ENCODE measurements around the gene TEAD1. TPM values are rescaled to one million over a fixed set of nuclear protein-coding genes. Genes with fewer than 3 reads are reported as not detected.

Gene TEAD1
- polyA plus RNA-seq, 1 donor from 2014 or later: 12.2 TPM

GRCh38 chr11:12741671-12742216, 67.5 kb downstream of the TEAD1 start:
- Histone ChIP-seq H3K4me2 (ENCODE audit: low read length) (no peak overlapping the region), H3K9ac (ENCODE audit: low read length) (no peak overlapping the region), H3K9me3 (ENCODE audit: low read length) (no peaks in the 10 kb centered on the region), H2AFZ (ENCODE audit: low read depth, low read length) (no peak overlapping the region), H3K27ac (ENCODE audit: low read length) (no peak overlapping the region), H3K4me3 (ENCODE audit: low read length) (no peak overlapping the region), H3K27me3 (ENCODE audit: insufficient read depth, low read depth, low read length) (no peaks in the 10 kb centered on the region), H3K36me3 (ENCODE audit: insufficient read depth, low read length) (no peaks in the 10 kb centered on the region), H3K9me2 (ENCODE audit: insufficient read depth, low read length) (no peaks in the 10 kb centered on the region), H3F3A (ENCODE audit: insufficient read depth, low read length, poor library complexity, severe bottlenecking) (no peaks in the 10 kb centered on the region), H3K79me2 (replicated peaks; ENCODE audit: insufficient read depth, low read length) (peaks cover 30% of the 10 kb centered on the region), H4K20me1 (ENCODE audit: insufficient read depth) (no peaks in the 10 kb centered on the region)
- no peak for TF ChIP-seq EZH2 (IDR thresholded peaks at IDR 0.05; ENCODE audit: borderline replicate concordance, insufficient read depth, low read length, poor library complexity, severe bottlenecking)

GRCh38 chr11:12743834-12744449, 69.7 kb downstream of the TEAD1 start:
- H4K20me1 ChIP-seq (ENCODE audit: insufficient read depth): no peaks in the 10 kb centered on the region
- no peak overlapping the region for H3K4me2 ChIP-seq (ENCODE audit: low read length)
- no peaks in the 10 kb centered on the region for H3K27me3 ChIP-seq (ENCODE audit: insufficient read depth, low read depth, low read length)
- H3K4me3 ChIP-seq (ENCODE audit: low read length): no peak overlapping the region
- peaks cover 36% of the 10 kb centered on the region for H3K79me2 ChIP-seq (replicated peaks; ENCODE audit: insufficient read depth, low read length)
- H3K36me3 ChIP-seq (ENCODE audit: insufficient read depth, low read length): no peaks in the 10 kb centered on the region
- no peaks in the 10 kb centered on the region for H3K9me3 ChIP-seq (ENCODE audit: low read length)
- H3K9ac ChIP-seq (ENCODE audit: low read length): no peak overlapping the region
- no peaks in the 10 kb centered on the region for H3K9me2 ChIP-seq (ENCODE audit: insufficient read depth, low read length)
- no peak overlapping the region for H3K27ac ChIP-seq (ENCODE audit: low read length)
- no peaks in the 10 kb centered on the region for H3F3A ChIP-seq (ENCODE audit: insufficient read depth, low read length, poor library complexity, severe bottlenecking)
- no peak for TF ChIP-seq MXI1 (conservative IDR thresholded peaks at IDR 0.05; ENCODE audit: poor library complexity, severe bottlenecking)
- TF ChIP-seq EP300 (conservative IDR thresholded peaks at IDR 0.05; ENCODE audit: poor library complexity, severe bottlenecking): no peak
- no peak for TF ChIP-seq SMC3 (conservative IDR thresholded peaks at IDR 0.05; ENCODE audit: poor library complexity)
- TF ChIP-seq CTCF (IDR thresholded peaks at IDR 0.05; ENCODE audit: poor library complexity, severe bottlenecking): no peak
- TF ChIP-seq TAF1 (IDR thresholded peaks at IDR 0.05; ENCODE audit: low read depth): no peak
- no peak for TF ChIP-seq EZH2 (IDR thresholded peaks at IDR 0.05; ENCODE audit: borderline replicate concordance, insufficient read depth, low read length, poor library complexity, severe bottlenecking)
- no peak for TF ChIP-seq REST (IDR thresholded peaks at IDR 0.05; ENCODE audit: borderline replicate concordance)
- TF ChIP-seq POLR2AphosphoS5 (IDR thresholded peaks at IDR 0.05): no peak
- no peak for TF ChIP-seq RAD21 (conservative IDR thresholded peaks at IDR 0.05)
- no peak overlapping the region for H2AFZ ChIP-seq (ENCODE audit: low read depth, low read length)

All from neural cell (in vitro differentiated cells).